H9 (cell line): Measurements from ENCODE around the gene HOXA7. TPM values are rescaled to one million over a fixed set of nuclear protein-coding genes. Genes with fewer than 3 reads are reported as not detected.
A peak's percentile ranks its signal among the peaks of the same experiment; 100 is the strongest.

Source experiments
- DNase-seq: peaks from one replicate; pipeline ENCODE4 v3.0.0-alpha.2; 2017
- H2AFZ ChIP-seq: one replicate; pipeline ENCODE4 v1.6.1; 2013; ENCODE audit warnings: mild to moderate bottlenecking, low read length, control low read depth, moderate library complexity
- H2AK5ac ChIP-seq: 2 replicates; pipeline ENCODE4 v1.6.1; 2013; ENCODE audit warnings: low read length, control low read depth, mixed read lengths; ENCODE audit not compliant: insufficient read length
- H2BK120ac ChIP-seq: one replicate; pipeline ENCODE4 v1.6.1; 2013; ENCODE audit warnings: low read depth, mild to moderate bottlenecking, low read length, control low read depth, inconsistent platforms; ENCODE audit not compliant: poor library complexity, severe bottlenecking
- H2BK12ac ChIP-seq: 2 replicates; pipeline ENCODE4 v1.6.1; 2013; ENCODE audit warnings: low read length, control low read depth, mixed read lengths, low read depth; ENCODE audit not compliant: insufficient read length
- H2BK15ac ChIP-seq: 2 replicates; pipeline ENCODE4 v1.6.1; 2013; ENCODE audit warnings: low read depth, low read length, control low read depth
- H2BK20ac ChIP-seq: one replicate; pipeline ENCODE4 v1.6.1; 2013; ENCODE audit warnings: low read depth, mild to moderate bottlenecking, low read length, control low read depth, inconsistent platforms; ENCODE audit not compliant: poor library complexity, severe bottlenecking
- H2BK5ac ChIP-seq: 2 replicates; pipeline ENCODE4 v1.6.1; 2013; ENCODE audit warnings: low read length, control low read depth, mixed read lengths; ENCODE audit not compliant: insufficient read length
- H3K14ac ChIP-seq: 2 replicates; pipeline ENCODE4 v1.6.1; 2013; ENCODE audit warnings: low read length, control low read depth; ENCODE audit not compliant: insufficient read depth
- H3K18ac ChIP-seq: 2 replicates; pipeline ENCODE4 v1.6.1; 2013; ENCODE audit warnings: low read depth, mild to moderate bottlenecking, mixed read lengths, low read length, control low read depth; ENCODE audit not compliant: insufficient read length
- H3K23ac ChIP-seq: 2 replicates; pipeline ENCODE4 v1.6.1; 2013; ENCODE audit warnings: low read length, control low read depth, mixed read lengths, low read depth; ENCODE audit not compliant: insufficient read length
- H3K23me2 ChIP-seq: 2 replicates; pipeline ENCODE4 v1.6.1; 2013; ENCODE audit warnings: low read depth, mild to moderate bottlenecking, mixed read lengths, low read length, control low read depth; ENCODE audit not compliant: insufficient read length, poor library complexity, severe bottlenecking
- H3K27ac ChIP-seq: 2 replicates; pipeline ENCODE4 v1.5.1; 2013; ENCODE audit warnings: low read length, control low read depth, mixed read lengths, low read depth; ENCODE audit not compliant: insufficient read length
- H3K27me3 ChIP-seq: 2 replicates; pipeline ENCODE4 v1.6.1; 2013; ENCODE audit warnings: low read length, control low read depth, inconsistent platforms; ENCODE audit not compliant: insufficient read depth
- H3K4ac ChIP-seq: 2 replicates; pipeline ENCODE4 v1.6.1; 2013; ENCODE audit warnings: low read depth, mild to moderate bottlenecking, control low read depth, inconsistent platforms, low read length, moderate library complexity
- H3K4me1 ChIP-seq: 2 replicates; pipeline ENCODE4 v1.6.1; 2013; ENCODE audit warnings: low read length, control low read depth, inconsistent platforms; ENCODE audit not compliant: insufficient read depth
- H3K4me2 ChIP-seq: 2 replicates; pipeline ENCODE4 v1.6.1; 2013; ENCODE audit warnings: low read length, control low read depth, mixed read lengths; ENCODE audit not compliant: insufficient read length, insufficient read depth
- H3K56ac ChIP-seq: 2 replicates; pipeline ENCODE4 v1.6.1; 2013; ENCODE audit warnings: low read depth, mild to moderate bottlenecking, mixed read lengths, low read length, control low read depth; ENCODE audit not compliant: insufficient read length
- H3K79me1 ChIP-seq: 2 replicates; pipeline ENCODE4 v1.6.1; 2013; ENCODE audit warnings: low read depth, mild to moderate bottlenecking, moderate library complexity, low read length, control low read depth, inconsistent platforms; ENCODE audit not compliant: insufficient read depth, poor library complexity, severe bottlenecking
- H3K79me2 ChIP-seq: 2 replicates; pipeline ENCODE4 v1.6.1; 2013; ENCODE audit warnings: low read length, control low read depth, inconsistent platforms; ENCODE audit not compliant: insufficient read depth
- H3K9ac ChIP-seq: 2 replicates; pipeline ENCODE4 v1.6.1; 2013; ENCODE audit warnings: low read length, control low read depth, mixed read lengths; ENCODE audit not compliant: insufficient read length; ENCODE audit errors: extremely low read depth
- H3K9me3 ChIP-seq: one replicate; pipeline ENCODE4 v1.6.1; 2013; ENCODE audit warnings: low read depth, low read length, inconsistent platforms; ENCODE audit not compliant: control insufficient read depth
- H3T11ph ChIP-seq: one replicate; pipeline ENCODE4 v1.6.1; 2013; ENCODE audit warnings: mild to moderate bottlenecking, low read length, control low read depth, inconsistent platforms
- H4K20me1 ChIP-seq: one replicate; pipeline ENCODE4 v1.6.1; 2013; ENCODE audit not compliant: control insufficient read depth, insufficient read length, insufficient read depth
- H4K5ac ChIP-seq: 2 replicates; pipeline ENCODE4 v1.6.1; 2013; ENCODE audit warnings: low read depth, mild to moderate bottlenecking, mixed read lengths, low read length, control low read depth; ENCODE audit not compliant: insufficient read length
- H4K8ac ChIP-seq: replicated peaks from 2 replicates; pipeline ENCODE4 v1.6.1; 2013; ENCODE audit warnings: low read length, control low read depth, mixed read lengths, low read depth; ENCODE audit not compliant: insufficient read length
- H4K91ac ChIP-seq: 2 replicates; pipeline ENCODE4 v1.6.1; 2013; ENCODE audit warnings: low read depth, mild to moderate bottlenecking, moderate library complexity, mixed read lengths, low read length, control low read depth; ENCODE audit not compliant: insufficient read length
- H3K27ac Mint-ChIP-seq, 3 experiments: 2 replicates in 2 of 3; 3 replicates in 1 of 3; pipeline ENCODE4 v1.8.0; 2020 to 2021; ENCODE audit warnings: mixed read lengths in 3 of 3, mild to moderate bottlenecking in 1 of 3, moderate library complexity in 1 of 3
- H3K27me3 Mint-ChIP-seq: 2 replicates; pipeline ENCODE4 v1.8.0; 2021; ENCODE audit warnings: low read depth, mild to moderate bottlenecking, moderate library complexity, mixed read lengths
- H3K36me3 Mint-ChIP-seq, 3 experiments: 2 replicates in 2 of 3; 3 replicates in 1 of 3; pipeline ENCODE4 v1.8.0; 2020 to 2021; ENCODE audit warnings: low read depth in 3 of 3, mixed read lengths in 3 of 3; ENCODE audit not compliant: insufficient read depth in 1 of 3
- H3K4me1 Mint-ChIP-seq, 2 experiments: 2 replicates each; pipeline ENCODE4 v1.8.0; 2020; ENCODE audit warnings: mixed read lengths in 2 of 2
- H3K4me3 Mint-ChIP-seq, 2 experiments: 2 replicates in 1 of 2; 3 replicates in 1 of 2; pipeline ENCODE4 v1.8.0; 2020 to 2021; ENCODE audit warnings: mild to moderate bottlenecking in 2 of 2, mixed read lengths in 2 of 2, moderate library complexity in 1 of 2
- H3K9me3 Mint-ChIP-seq, 2 experiments: 2 replicates in 1 of 2; 3 replicates in 1 of 2; pipeline ENCODE4 v1.8.0; 2020; ENCODE audit warnings: mild to moderate bottlenecking in 2 of 2, mixed read lengths in 2 of 2, moderate library complexity in 1 of 2
- WGBS: extraction: QIAGEN DNeasy Blood & Tissue Kit; methylation state at CpG from one replicate; pipeline ENCODE4 v1.1.7; 2013; ENCODE audit warnings: missing lambda C conversion rate, low lambda C conversion rate, mixed read lengths; ENCODE audit not compliant: insufficient read length; ENCODE audit errors: extremely low coverage; 5-methylcytosine and 5-hydroxymethylcytosine counted together
- total RNA-seq: library from RNA; stranded (reverse); gene quantifications from 2 replicates; pipeline ENCODE4 v1.2.1, GENCODE V29; 2021
- TF ChIP-seq, protein P1 (sequence below): fragments of 200-600 bp; sonication (generic); conservative IDR thresholded peaks from 3 replicates; pipeline ENCODE4 v1.8.0; 2021; ENCODE audit warnings: antibody characterized with exemption, mild to moderate bottlenecking

HOXA7 gene
- total RNA-seq, 1 experiment from 2014 or later = not detected

DNA sequence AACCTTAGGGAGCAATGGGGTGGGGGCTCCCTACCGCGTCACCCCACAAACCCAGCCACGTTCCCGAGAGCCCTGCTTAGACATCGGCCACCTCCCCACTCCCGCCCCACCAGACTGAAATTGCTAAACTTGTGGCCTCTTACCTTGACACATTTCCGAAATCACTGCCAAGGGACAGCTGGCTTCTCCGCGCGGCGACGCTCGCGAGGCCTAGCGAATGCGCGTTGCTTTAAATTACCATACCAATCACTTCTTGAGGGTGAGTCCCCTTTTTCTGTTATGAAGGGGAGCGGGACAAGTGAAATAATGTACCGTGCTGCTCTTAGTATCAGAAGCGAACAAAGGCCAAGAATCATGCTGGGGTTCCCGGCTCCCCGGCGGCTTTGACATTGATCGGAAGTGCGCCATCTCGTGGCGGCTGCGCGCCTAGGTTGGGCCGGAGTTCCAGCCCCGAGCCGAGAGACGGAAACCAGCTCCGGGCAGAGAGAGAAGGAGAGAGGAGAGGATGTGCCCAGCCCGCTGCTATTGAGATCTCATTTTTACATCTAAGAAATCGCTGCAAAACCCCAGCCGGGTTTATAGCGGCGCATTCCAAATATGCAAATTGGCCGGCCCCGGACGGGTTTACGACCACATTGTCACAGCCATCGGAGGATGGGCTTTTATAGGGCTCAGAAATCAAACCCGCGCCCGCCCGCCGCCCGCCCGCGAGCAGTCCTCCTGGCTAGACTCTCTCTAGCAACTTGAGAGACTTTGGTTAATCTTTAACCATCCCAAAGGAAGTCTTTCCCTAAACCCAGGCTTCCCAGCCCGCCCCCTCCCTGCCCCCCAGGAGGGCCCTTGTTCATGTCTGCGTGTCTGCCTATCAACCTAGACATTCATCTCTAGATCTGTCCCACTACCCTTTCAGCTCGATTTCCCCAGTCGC is 23.3 kb upstream of the HOXA7 start:
- H2BK12ac ChIP-seq = no peak overlapping the region
- H3K4me1 Mint-ChIP-seq = peaks cover 4 to 18% of the 10 kb centered on the region in 2 experiments
- H3K4me1 ChIP-seq = no peaks in the 10 kb centered on the region
- no peak overlapping the region for H2AK5ac ChIP-seq
- H4K5ac ChIP-seq = no peak overlapping the region
- H3T11ph ChIP-seq = no peak overlapping the region
- no peak overlapping the region for H3K56ac ChIP-seq
- H4K91ac ChIP-seq = no peak overlapping the region
- no peaks in the 10 kb centered on the region for H4K20me1 ChIP-seq
- no peak overlapping the region for H3K18ac ChIP-seq
- no peaks in the 10 kb centered on the region for H3K23me2 ChIP-seq
- no peak overlapping the region for H2BK5ac ChIP-seq
- H3K4ac ChIP-seq = no peak overlapping the region
- no peak overlapping the region for H3K14ac ChIP-seq
- no peaks in the 10 kb centered on the region for H3K9me3 ChIP-seq
- no peak overlapping the region for H2BK15ac ChIP-seq
- no peaks in the 10 kb centered on the region for H3K79me2 ChIP-seq
- no peak overlapping the region for H3K23ac ChIP-seq
- H3K4me3 Mint-ChIP-seq = no peak overlapping the region; a peak in 1 of 5 replicates
- H3K27ac ChIP-seq = no peak overlapping the region
- H2BK20ac ChIP-seq = no peak overlapping the region
- H3K4me2 ChIP-seq = peak overlapping the region; percentile 12
- H2AFZ ChIP-seq = no peak overlapping the region
- TF ChIP-seq, protein P1, sequence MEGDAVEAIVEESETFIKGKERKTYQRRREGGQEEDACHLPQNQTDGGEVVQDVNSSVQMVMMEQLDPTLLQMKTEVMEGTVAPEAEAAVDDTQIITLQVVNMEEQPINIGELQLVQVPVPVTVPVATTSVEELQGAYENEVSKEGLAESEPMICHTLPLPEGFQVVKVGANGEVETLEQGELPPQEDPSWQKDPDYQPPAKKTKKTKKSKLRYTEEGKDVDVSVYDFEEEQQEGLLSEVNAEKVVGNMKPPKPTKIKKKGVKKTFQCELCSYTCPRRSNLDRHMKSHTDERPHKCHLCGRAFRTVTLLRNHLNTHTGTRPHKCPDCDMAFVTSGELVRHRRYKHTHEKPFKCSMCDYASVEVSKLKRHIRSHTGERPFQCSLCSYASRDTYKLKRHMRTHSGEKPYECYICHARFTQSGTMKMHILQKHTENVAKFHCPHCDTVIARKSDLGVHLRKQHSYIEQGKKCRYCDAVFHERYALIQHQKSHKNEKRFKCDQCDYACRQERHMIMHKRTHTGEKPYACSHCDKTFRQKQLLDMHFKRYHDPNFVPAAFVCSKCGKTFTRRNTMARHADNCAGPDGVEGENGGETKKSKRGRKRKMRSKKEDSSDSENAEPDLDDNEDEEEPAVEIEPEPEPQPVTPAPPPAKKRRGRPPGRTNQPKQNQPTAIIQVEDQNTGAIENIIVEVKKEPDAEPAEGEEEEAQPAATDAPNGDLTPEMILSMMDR = peak; percentile 96
- no peak overlapping the region for H3K27ac Mint-ChIP-seq
- peak; percentile 83 for DNase-seq
- H3K9ac ChIP-seq = no peak overlapping the region
- no peaks in the 10 kb centered on the region; a peak in 3 of 7 replicates for H3K36me3 Mint-ChIP-seq
- peaks cover 97% of the 10 kb centered on the region for H3K27me3 ChIP-seq
- peaks cover 2 to 14% of the 10 kb centered on the region in 2 experiments; a peak in 1 of 5 replicates for H3K9me3 Mint-ChIP-seq
- no CpG with 5 or more reads among the region's 56 CpGs for WGBS
- no peak overlapping the region for H2BK120ac ChIP-seq
- H3K27me3 Mint-ChIP-seq = peaks cover 100% of the 10 kb centered on the region
- H3K79me1 ChIP-seq = no peaks in the 10 kb centered on the region
- no peak overlapping the region for H4K8ac ChIP-seq
